HepG2 (cell line): ENCODE data around the gene HOXA11. TPM values are rescaled to one million over a fixed set of nuclear protein-coding genes. Genes with fewer than 3 reads are reported as not detected.

ENCODE experiments used
- ATAC-seq: fragments of 200-7000 bp; cut with Tn5 transposase; 3 replicates; pipeline ENCODE4 v1.9.1; 2020; ENCODE audit warnings: mild to moderate bottlenecking, moderate library complexity
- BruUV-seq: library from RNA; stranded (reverse); fragments of 400-500 nt; replicated peaks from 2 replicates; lab custom pipeline; 2021; lab: Mats Ljungman, UMichigan
- CTCF ChIA-PET: fragments of 300-600 bp; formaldehyde crosslinking; extraction: SDS; loops from one replicate; lab custom pipeline; 2021; ENCODE audit warnings: low total read pairs, inconsistent platforms, low intra/inter-chr PET ratio; lab: Yijun Ruan, JAX
- POLR2A ChIA-PET: fragments of 350-600 bp; sonication (Branson Sonifier 250); formaldehyde crosslinking; loops from one replicate; lab custom pipeline; 2020; ENCODE audit warnings: antibody characterized with exemption, inconsistent platforms; lab: Yijun Ruan, JAX
- DNase-seq: peaks from one replicate; pipeline ENCODE4 v3.0.0-alpha.2; 2015; ENCODE audit warnings: low spot score
- FAIRE-seq: peaks from 3 replicates; lab custom pipeline; 2011; peaks lifted over from hg19 to GRCh38; lab: Jason Lieb, UNC
- H2AFZ ChIP-seq: one replicate; pipeline ENCODE4 v1.6.1; 2011; ENCODE audit warnings: low read length, inconsistent platforms
- H3K27ac ChIP-seq: fragments of 300-600 bp; 3 replicates; pipeline ENCODE4 v1.8.0; 2011; ENCODE audit warnings: mixed run types, mild to moderate bottlenecking, mixed read lengths, low read length, inconsistent platforms; ENCODE audit not compliant: insufficient read depth; ENCODE audit errors: extremely low read length
- H3K27me3 ChIP-seq, 2 experiments: fragments of 200-600 bp in 1 of 2; 2 replicates in 1 of 2; 3 replicates in 1 of 2; pipeline versions ENCODE4 v1.6.0 to v1.8.0; 2011; ENCODE audit warnings: low read length in 2 of 2, mild to moderate bottlenecking in 2 of 2, moderate library complexity in 2 of 2, inconsistent platforms in 1 of 2; ENCODE audit not compliant: insufficient read depth in 2 of 2, control insufficient read depth in 1 of 2
- H3K36me3 ChIP-seq, 2 experiments: fragments of 200-600 bp in 1 of 2; replicated peaks in 1 of 2; 2 replicates in 1 of 2; 3 replicates in 1 of 2; pipeline versions ENCODE4 v1.5.1 to v1.8.0; 2011; ENCODE audit warnings: low read length in 2 of 2, inconsistent platforms in 1 of 2; ENCODE audit not compliant: insufficient read depth in 2 of 2, control insufficient read depth in 1 of 2
- H3K4me1 ChIP-seq: 2 replicates; pipeline ENCODE4 v1.5.1; 2012; ENCODE audit warnings: low read length, inconsistent platforms; ENCODE audit not compliant: insufficient read depth
- H3K4me2 ChIP-seq: 2 replicates; pipeline ENCODE4 v1.6.0; 2011; ENCODE audit warnings: low read depth, low read length, inconsistent platforms
- H3K4me3 ChIP-seq, 3 experiments: fragments of 200-600 bp in 1 of 3; sonication (generic), shearing (Covaris generic) in 1 of 3; replicated peaks in 1 of 3; 2 replicates each; pipeline ENCODE4 v1.5.1; 2011 to 2016; ENCODE audit warnings: low read length in 3 of 3, inconsistent platforms in 2 of 3, low read depth in 2 of 3, mild to moderate bottlenecking in 2 of 3, control low read depth in 1 of 3, mixed read lengths in 1 of 3; ENCODE audit not compliant: insufficient read depth in 1 of 3
- H3K79me2 ChIP-seq: one replicate; pipeline ENCODE4 v1.6.1; 2011; ENCODE audit warnings: low read length, inconsistent platforms; ENCODE audit not compliant: insufficient read depth
- H3K9ac ChIP-seq: 2 replicates; pipeline ENCODE4 v1.6.0; 2011; ENCODE audit warnings: mild to moderate bottlenecking, low read depth, low read length, inconsistent platforms; ENCODE audit not compliant: insufficient read depth
- H3K9me3 ChIP-seq: 2 replicates; pipeline ENCODE4 v1.5.1; 2012; ENCODE audit warnings: mild to moderate bottlenecking, low read length
- H4K20me1 ChIP-seq: 2 replicates; pipeline ENCODE4 v1.6.0; 2011; ENCODE audit warnings: inconsistent platforms, mild to moderate bottlenecking, low read length, moderate library complexity; ENCODE audit not compliant: insufficient read depth
- BCL6 ChIP-seq: IDR thresholded peaks from 2 replicates; pipeline ENCODE4 v1.6.1; 2016; ENCODE audit warnings: missing genetic modification reagents, missing compliant biosample characterization
- CBX2 ChIP-seq, 2 experiments: fragments of 200-600 bp in 1 of 2; sonication (generic); formaldehyde crosslinking in 1 of 2; IDR thresholded peaks; 2 replicates each; pipeline versions ENCODE4 v1.7.0 to v1.8.1; 2018 to 2022; ENCODE audit warnings: low read depth in 2 of 2, low read length in 1 of 2, mild to moderate bottlenecking in 1 of 2, missing genetic modification reagents in 1 of 2
- CC2D1A ChIP-seq: sonication (generic); formaldehyde crosslinking; IDR thresholded peaks from 2 replicates; pipeline ENCODE4 v1.8.1; 2023; ENCODE audit warnings: mild to moderate bottlenecking, missing genetic modification reagents
- CCAR2 ChIP-seq: fragments of 200-400 bp; formaldehyde crosslinking; optimal IDR thresholded peaks from 2 replicates; pipeline ENCODE3; 2018; ENCODE audit warnings: low read depth, mild to moderate bottlenecking, low read length, moderate library complexity
- EED ChIP-seq: sonication (generic); formaldehyde crosslinking; IDR thresholded peaks from 2 replicates; pipeline ENCODE4 v1.5.0; 2020; ENCODE audit warnings: mild to moderate bottlenecking, missing genetic modification reagents
- EZH2 ChIP-seq: conservative IDR thresholded peaks from 2 replicates; pipeline ENCODE4 v1.6.1; 2012; ENCODE audit warnings: mild to moderate bottlenecking, low read depth, low read length, moderate library complexity
- HNRNPLL ChIP-seq: fragments of 200-400 bp; formaldehyde crosslinking; IDR thresholded peaks from 2 replicates; pipeline ENCODE4 v1.6.1; 2017; ENCODE audit warnings: mild to moderate bottlenecking, low read depth, low read length; ENCODE audit not compliant: poor library complexity, severe bottlenecking
- NRL ChIP-seq: sonication (generic); formaldehyde crosslinking; IDR thresholded peaks from 2 replicates; pipeline ENCODE4 v1.5.0; 2020; ENCODE audit warnings: missing genetic modification reagents, mild to moderate bottlenecking, moderate library complexity, borderline replicate concordance
- SAP130 ChIP-seq: IDR thresholded peaks from 2 replicates; pipeline ENCODE4 v1.6.1; 2016; ENCODE audit warnings: low read depth
- TBX2 ChIP-seq: sonication (generic); formaldehyde crosslinking; IDR thresholded peaks from 2 replicates; pipeline ENCODE4 v1.5.0; 2020; ENCODE audit warnings: missing genetic modification reagents, mild to moderate bottlenecking, borderline replicate concordance
- TOE1 ChIP-seq: sonication (generic); formaldehyde crosslinking; IDR thresholded peaks from 2 replicates; pipeline ENCODE4 v1.4.0; 2020; ENCODE audit warnings: mild to moderate bottlenecking, missing genetic modification reagents
- ZNF777 ChIP-seq: sonication (generic); formaldehyde crosslinking; IDR thresholded peaks from 2 replicates; pipeline ENCODE4 v1.4.0; 2020; ENCODE audit warnings: missing genetic modification reagents
- WGBS: methylation state at CpG from one replicate; pipeline ENCODE4 v1.1.6; 2017; ENCODE audit warnings: low lambda C conversion rate; 5-methylcytosine and 5-hydroxymethylcytosine counted together
- in situ Hi-C: cut with HindIII; loops from 2 replicates; pipeline ENCODE4 v1.10.0; 2017; ENCODE audit warnings: low pct_unique_long_range_greater_than_20kb; ENCODE audit not compliant: extremely low pct_ligation_motif_present
- intact Hi-C: fragments of 100-400 bp; cut with micrococcal nuclease; formaldehyde crosslinking; loops from one replicate; pipeline ENCODE4 v1.10.0; 2022; ENCODE audit not compliant: unreplicated experiment
- polyA plus RNA-seq, 8 experiments: library from polyadenylated mRNA; depleted of rRNA in 3 of 8; stranded (reverse) in 7 of 8; unstranded in 1 of 8; fragments of >200 nt; fragmentation: Illumina TruSeq in 4 of 8; extraction: Trizol in 4 of 8; gene quantifications; 2 replicates each; pipeline versions ENCODE4 v1.2.1 to v1.2.3, GENCODE V29; 2011 to 2016; ENCODE audit warnings: low read depth in 4 of 8, missing spikeins in 1 of 8, mixed read lengths in 1 of 8; ENCODE audit not compliant: insufficient read depth in 1 of 8
- total RNA-seq, 5 experiments: library from RNA; depleted of rRNA; stranded (reverse); fragments of >200 nt; fragmentation: Illumina TruSeq; extraction: Trizol; gene quantifications; 2 replicates each; pipeline ENCODE4 v1.2.3, GENCODE V29; 2016; ENCODE audit warnings: low read depth in 1 of 5
- TF ChIP-seq, protein P1 (sequence below): sonication (generic); formaldehyde crosslinking; IDR thresholded peaks from 2 replicates; pipeline ENCODE4 v1.4.0; 2020; ENCODE audit warnings: missing genetic modification reagents

The HOXA11 gene
- total and polyA plus RNA-seq, 2 of the 13 experiments (the other 11 are each of a cell fraction or from before 2014, with no cell fraction given) = not detected

- TF ChIP-seq CCAR2 (no peak), EZH2 (peak; percentile 80)
- in situ Hi-C loops (loop anchor here (5.0 to 10.0 kb wide), 3 partner anchors 374 to 821 kb away; no protein-coding TSS in a partner anchor), intact Hi-C loops (no loop called here)
- Histone ChIP-seq H2AFZ (no peak overlapping the region), H3K4me1 (peaks cover 35% of the 10 kb centered on the region), H4K20me1 (peaks cover 3% of the 10 kb centered on the region; the same call in 1 of the 2 replicates), H3K9ac (no peak overlapping the region), H3K4me2 (peak overlapping the region; percentile 80), H3K27me3 (peaks cover 17 to 80% of the 10 kb centered on the region in 2 experiments), H3K79me2 (no peaks in the 10 kb centered on the region), H3K4me3 (peak overlapping the region; percentile 42 to 69 (median 42)), H3K27ac (no peak overlapping the region), H3K36me3 (no peaks in the 10 kb centered on the region), H3K9me3 (no peaks in the 10 kb centered on the region)
- FAIRE-seq (no peak), ATAC-seq (peak; percentile 29), DNase-seq (no peak)
- POLR2A ChIA-PET = interaction anchor here (0.6 kb wide), 1 partner anchor 78 kb away, joined by 4 read pairs; no protein-coding TSS in a partner anchor
- no TSS peak for BruUV-seq
- CTCF ChIA-PET = no interaction called here
- WGBS = 16% methylated on average over 13 of the region's 14 CpGs
These were observed 15.9 kb upstream of the HOXA11 start for GRCh38 chr7:27200761-27201579.

DNA sequence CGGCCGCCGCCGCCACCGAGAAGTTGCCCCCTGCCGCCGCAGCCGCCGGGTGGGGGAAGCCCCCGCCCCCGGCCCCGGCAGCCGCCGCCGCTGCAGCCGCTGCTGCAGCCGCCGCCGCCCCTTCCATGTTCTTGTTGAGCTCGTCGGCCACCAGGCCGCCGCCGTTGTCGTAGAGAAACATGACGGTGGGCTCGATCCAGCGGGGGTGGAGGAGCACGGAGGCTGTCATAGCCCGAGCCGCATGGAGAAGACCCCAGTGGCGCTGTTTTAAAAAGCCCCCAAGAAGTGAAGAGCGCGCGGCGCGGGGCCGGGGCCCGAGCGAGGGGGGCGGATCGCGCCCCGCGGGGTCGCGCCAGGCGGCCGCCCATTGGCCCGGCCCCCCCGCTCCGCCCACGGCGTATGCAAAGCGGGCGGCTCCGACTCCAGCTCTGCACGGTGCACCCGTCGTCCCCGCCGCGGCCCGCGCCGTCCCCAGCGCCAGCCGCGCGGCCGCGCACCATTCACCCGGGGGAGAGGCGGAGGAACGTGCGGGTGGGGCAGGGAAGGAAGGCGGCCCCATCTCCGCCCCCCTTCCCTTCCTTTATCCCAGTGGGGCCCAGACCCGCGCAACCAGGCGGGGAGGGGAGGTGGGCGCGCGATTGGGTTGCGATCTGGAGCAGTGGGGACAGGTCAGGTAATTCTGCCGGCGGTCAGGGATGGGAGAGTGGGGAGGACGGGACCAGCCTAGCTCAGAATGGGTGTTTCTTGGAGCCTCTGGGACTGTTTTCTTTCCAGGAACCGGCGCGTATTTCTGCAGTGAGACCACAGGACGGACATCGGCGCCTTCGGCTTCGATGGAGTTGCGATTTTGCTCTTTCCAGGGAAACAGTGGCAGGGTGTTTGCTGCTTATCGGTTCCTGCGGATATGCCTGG is 15.1 kb upstream of the HOXA11 start, which contains the start of gene HOXA13:
Gene HOXA13, minus strand, starts transcription at position 243 of the 912 bp plus-strand sequence. Its CDS starts 14 bp downstream, at position 229.
- no peaks in the 10 kb centered on the region for H3K36me3 ChIP-seq
- FAIRE-seq = no peak
- POLR2A ChIA-PET = no interaction called here
- no peaks in the 10 kb centered on the region for H3K9me3 ChIP-seq
- H3K27me3 ChIP-seq = peaks cover 17 to 72% of the 10 kb centered on the region in 2 experiments
- peak within 1 kb of the TSS; percentile 80 for H3K4me2 ChIP-seq
- peak; percentile 81 for ATAC-seq
- CTCF ChIA-PET = no interaction called here
- peak within 1 kb of the TSS; percentile 46 to 69 (median 56) for H3K4me3 ChIP-seq
- intact Hi-C loops = loop anchor here (5.0 to 10.0 kb wide), 2 partner anchors 405 to 572 kb away; no protein-coding TSS in a partner anchor
- H3K9ac ChIP-seq = no peak within 1 kb of the TSS
- no peak for DNase-seq
- H3K4me1 ChIP-seq = peaks cover 35% of the 10 kb centered on the region
- peaks cover 3% of the 10 kb centered on the region; the same call in 1 of the 2 replicates for H4K20me1 ChIP-seq
- in situ Hi-C loops = loop anchor here (5.0 to 10.0 kb wide), 3 partner anchors 375 to 822 kb away; no protein-coding TSS in a partner anchor
- H2AFZ ChIP-seq = no peak within 1 kb of the TSS
- 9% methylated on average over 25 of the region's 99 CpGs for WGBS
- no peaks in the 10 kb centered on the region for H3K79me2 ChIP-seq
- no peak within 1 kb of the TSS for H3K27ac ChIP-seq
- no TSS peak for BruUV-seq
- TF ChIP-seq ZNF777 (peak; percentile 76; the same call in 1 of the 2 replicates), CC2D1A (CRISPR knock-in tag) (no peak), EED (CRISPR knock-in tag) (0 out of 2 replicates have a peak, but pooled peaks have one; percentile 55), NRL (peak; percentile 19; the same call in 1 of the 2 replicates), HNRNPLL (peak; percentile 82), BCL6 (peak; percentile 73), CBX2 (IDR thresholded peaks at IDR 0.05; ENCODE audit: low read depth, low read length) (0 out of 2 replicates have a peak, but pooled peaks have one; percentile 61), CBX2 (CRISPR knock-in tag; IDR thresholded peaks at IDR 0.05; ENCODE audit: low read depth) (no peak), TOE1 (no peak), TBX2 (peak; percentile 45; the same call in 1 of the 2 replicates), SAP130 (peak; percentile 17; the same call in 1 of the 2 replicates)
- TF ChIP-seq, protein P1, sequence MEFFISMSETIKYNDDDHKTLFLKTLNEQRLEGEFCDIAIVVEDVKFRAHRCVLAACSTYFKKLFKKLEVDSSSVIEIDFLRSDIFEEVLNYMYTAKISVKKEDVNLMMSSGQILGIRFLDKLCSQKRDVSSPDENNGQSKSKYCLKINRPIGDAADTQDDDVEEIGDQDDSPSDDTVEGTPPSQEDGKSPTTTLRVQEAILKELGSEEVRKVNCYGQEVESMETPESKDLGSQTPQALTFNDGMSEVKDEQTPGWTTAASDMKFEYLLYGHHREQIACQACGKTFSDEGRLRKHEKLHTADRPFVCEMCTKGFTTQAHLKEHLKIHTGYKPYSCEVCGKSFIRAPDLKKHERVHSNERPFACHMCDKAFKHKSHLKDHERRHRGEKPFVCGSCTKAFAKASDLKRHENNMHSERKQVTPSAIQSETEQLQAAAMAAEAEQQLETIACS (CRISPR knock-in tag) = peak; percentile 36; the same call in 1 of the 2 replicates
